Left forelimb (tissue), 1 donor: ENCODE data around the gene LSM10.
A peak's percentile ranks its signal among the peaks of the same experiment; 100 is the strongest.

Experiments
- DNase-seq: peaks from one replicate; pipeline ENCODE4 v3.0.0-alpha.2; 2018; ENCODE audit warnings: low spot score

Gene LSM10

DNA sequence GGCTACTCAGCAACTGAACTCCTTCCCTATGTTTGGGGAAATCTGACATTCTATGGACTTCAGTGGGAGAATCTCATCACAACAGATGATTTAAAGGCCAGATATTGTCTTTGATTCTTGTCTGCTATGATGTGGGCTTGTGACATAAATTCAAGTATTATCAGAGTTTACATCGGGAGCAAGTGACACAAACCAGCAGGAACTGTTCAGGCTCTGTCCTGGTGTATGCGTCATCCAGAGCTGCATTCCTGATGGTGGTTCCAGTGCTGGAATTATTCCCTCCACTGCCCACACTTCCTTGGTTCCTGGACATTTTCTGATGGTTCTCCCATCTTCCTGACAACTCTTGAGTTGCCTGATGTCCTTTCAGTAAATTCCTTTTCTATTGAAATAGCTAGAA, 10.8 kb upstream of the LSM10 start:
- DNase-seq: no peak

- no peak for DNase-seq
These were observed 8.7 kb upstream of the LSM10 start for GRCh38 chr1:36406440-36406839.

GRCh38 chr1:36402504-36402890, 4.8 kb upstream of the LSM10 start:
- no peak for DNase-seq

GRCh38 chr1:36401602-36402503, 4.1 kb upstream of the LSM10 start:
- DNase-seq: no peak

- DNase-seq: peak; percentile 74
These were observed 3.3 kb upstream of the LSM10 start for GRCh38 chr1:36400825-36401601.

- DNase-seq: no peak
These were observed 2.8 kb upstream of the LSM10 start for GRCh38 chr1:36400514-36400824.

GRCh38 chr1:36398370-36398977, 766 bp upstream of the LSM10 start:
- no peak for DNase-seq

DNA sequence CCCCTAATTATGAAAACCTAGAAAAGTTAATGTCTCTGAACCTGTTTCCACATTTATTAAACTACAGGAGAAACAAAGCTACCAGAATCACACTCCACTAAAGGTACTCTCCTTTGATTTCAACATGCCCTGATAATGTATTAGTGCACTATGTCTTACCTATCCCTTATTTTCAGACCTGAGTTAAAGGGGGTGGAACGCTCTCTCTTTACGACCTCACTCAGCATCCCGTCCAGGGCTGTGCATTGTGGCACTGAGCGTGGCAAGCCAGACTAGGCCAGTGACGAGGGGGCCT, 678 bp downstream of the LSM10 start:
- DNase-seq: no peak

DNA sequence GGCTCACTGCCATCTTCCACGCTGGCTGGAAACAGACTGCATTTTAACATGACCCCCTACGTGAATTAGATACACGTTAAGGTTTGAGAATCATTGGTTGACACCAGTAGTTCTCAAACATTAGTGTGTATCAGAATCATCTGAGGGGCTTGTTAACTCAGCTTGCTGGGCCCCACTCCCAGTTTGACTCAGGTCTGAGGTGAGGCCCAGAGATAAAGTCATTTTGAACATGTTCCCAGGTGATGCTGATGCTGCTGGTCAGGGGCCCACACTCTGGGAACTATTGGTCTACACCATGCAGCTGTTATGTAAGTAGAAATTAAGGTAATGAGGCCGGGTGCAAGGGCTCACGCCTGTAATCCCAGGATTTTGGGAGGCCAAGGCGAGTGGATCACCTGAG, 1.3 kb downstream of the LSM10 start:
- no peak for DNase-seq

- no peak for DNase-seq
These were observed 4.0 kb downstream of the LSM10 start for GRCh38 chr1:36393686-36394085.

DNA sequence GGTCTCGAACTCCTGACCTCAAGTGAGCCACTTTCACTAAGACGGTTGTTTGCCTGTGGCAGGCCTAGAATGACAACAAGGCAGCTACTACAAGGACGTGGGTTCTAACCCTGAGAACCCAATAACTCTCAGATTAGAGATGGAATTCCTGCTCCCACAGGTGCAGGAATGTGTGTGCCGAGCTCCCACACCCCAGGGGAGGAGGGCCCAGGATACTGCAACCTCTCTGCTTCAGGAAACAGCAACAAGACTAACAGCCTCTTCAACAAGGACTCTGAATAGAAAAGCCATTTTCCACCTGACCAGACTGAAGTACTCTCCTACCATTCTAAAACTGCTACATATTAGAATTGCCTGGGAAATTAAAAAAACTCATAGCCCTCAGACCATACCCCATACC, 4.9 kb downstream of the LSM10 start:
- no peak for DNase-seq

DNA sequence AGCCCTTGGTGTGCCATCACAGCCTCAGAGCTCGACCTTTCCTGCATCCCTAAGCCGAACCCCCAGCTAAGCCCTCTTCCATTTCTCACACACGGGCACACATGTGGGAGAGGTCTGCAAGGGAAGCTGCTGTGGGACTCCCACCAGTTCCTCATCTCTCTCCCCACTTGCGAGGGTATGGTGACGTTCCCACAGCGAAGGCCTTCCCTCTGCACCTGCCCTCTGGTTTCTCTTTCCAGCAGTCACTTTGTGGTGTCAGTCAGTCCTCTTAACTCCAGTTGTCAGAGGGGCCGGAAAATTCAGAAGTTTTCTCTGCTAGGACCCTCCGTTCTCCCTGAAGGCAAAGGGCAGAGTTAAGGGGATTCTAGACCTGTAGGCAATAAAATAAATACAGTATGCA, 6.4 kb downstream of the LSM10 start:
- no peak for DNase-seq

DNA sequence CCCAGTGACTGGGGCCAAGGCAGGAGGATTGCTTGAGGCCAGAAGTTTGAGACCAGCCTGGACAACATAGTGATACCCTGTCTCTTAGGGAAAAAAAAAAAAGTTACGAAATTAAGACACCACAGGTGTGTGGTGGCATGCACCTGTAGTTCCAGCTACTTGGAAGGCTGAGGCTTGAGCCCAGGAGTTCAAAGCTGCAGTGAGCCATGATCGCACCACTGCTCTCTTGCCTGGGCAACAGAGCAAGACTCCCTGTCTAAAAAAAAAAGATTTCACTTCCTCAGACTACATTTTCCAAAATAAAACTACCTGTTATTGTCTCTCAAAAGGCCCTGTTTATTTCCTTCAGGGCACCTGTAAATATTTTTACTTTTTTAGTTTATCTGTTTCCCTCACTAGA, 7.3 kb downstream of the LSM10 start:
- DNase-seq: no peak

- no peak for DNase-seq
These were observed 7.7 kb downstream of the LSM10 start for GRCh38 chr1:36389999-36390398.

DNA sequence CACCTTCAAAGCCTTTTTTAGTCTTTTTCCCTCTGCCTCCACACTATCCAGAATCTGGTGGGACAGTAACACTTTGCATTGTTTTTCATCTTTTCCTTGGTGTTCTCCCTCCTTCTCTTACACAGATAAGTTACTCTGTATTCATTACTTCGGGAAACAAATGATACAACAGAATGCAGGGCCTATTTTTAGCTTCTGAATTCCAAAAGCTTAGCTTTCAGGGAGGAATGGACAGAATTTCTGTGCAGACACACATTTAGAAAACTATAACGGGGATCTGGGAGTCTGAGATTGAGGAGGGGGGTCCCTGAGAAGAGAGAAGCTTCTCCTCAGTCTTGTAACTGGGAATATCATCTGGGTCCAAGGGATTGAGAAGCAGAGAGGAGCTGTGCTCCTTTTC, 8.4 kb downstream of the LSM10 start:
- DNase-seq: no peak

- DNase-seq: no peak
These were observed 10.4 kb downstream of the LSM10 start for GRCh38 chr1:36387141-36387949.

DNA sequence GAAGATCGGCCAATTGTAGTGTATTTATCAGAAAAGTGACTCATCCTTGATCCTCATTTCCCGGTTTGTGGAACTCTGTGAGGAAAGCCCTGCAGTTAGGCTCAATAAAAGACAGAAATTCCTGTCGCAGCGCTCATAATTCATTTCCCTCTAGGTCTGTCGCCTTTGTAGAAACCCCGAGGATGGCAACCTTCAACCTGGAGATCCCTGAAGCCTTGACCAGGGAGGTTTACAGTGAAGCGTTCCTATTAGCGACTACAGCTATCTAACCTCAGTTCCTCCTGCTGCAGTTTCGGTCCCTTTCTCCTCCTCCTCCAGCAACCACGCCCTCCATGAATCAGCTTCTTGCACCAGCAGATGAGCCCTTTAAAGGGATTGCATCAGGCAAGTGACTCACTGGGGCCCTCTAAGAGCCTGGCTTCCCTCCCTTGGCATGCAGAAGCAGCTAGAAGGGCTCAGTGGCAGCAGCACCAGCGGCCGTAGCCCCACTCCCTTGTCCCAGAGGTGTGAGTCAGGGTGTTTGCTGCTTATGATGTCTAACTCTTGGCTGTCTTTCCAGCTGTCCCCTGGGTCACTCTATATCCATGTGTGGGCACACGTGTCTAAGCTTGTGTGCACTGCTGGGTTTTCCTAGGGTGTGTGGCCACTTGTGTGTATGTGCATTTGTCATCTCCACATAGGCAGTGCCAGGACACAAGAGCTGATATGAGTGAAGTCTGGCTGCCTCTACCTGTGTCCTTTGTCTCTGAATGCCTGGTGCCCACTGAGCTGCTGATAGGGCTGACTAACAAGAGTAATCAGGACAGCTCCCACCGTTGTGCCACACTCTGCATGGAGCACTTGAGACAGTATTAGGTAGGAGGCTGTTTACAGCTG, 11.2 kb downstream of the LSM10 start:
- DNase-seq: peak; percentile 85

GRCh38 chr1:36385410-36386264, 12.1 kb downstream of the LSM10 start, which contains the start of gene STK40:
Gene STK40 (minus strand): TSS chr1:36385924. CDS start chr1:36361332, 24,592 bp downstream.
- DNase-seq: peak; percentile 99

- no peak for DNase-seq
These were observed 12.9 kb downstream of the LSM10 start for GRCh38 chr1:36384542-36385409.
